WTC11 (cell line): ENCODE measurements around the gene GDNF. TPM values are rescaled to one million over a fixed set of nuclear protein-coding genes. Genes with fewer than 3 reads are reported as not detected.
"Not testable (repeated sequence)": the region's sequence is repeated elsewhere in the genome, so short reads cannot be mapped to it uniquely, and the experiment has no call there.

Experiments
- ATAC-seq: fragments of 200-7000 bp; cut with Tn5 transposase; 2 replicates; pipeline ENCODE4 v1.10.0; 2021; ENCODE audit warnings: mild to moderate bottlenecking, moderate library complexity
- CTCF ChIA-PET: fragments of 300-600 bp; sonication (Branson Sonifier 250); formaldehyde crosslinking; loops from one replicate; lab custom pipeline; 2021; ENCODE audit warnings: antibody characterized with exemption; lab: Charles Lee
- POLR2A ChIA-PET: fragments of 350-600 bp; sonication (Branson Sonifier 250); formaldehyde crosslinking; loops from one replicate; lab custom pipeline; 2021; ENCODE audit warnings: antibody characterized with exemption; lab: Charles Lee
- DNase-seq: peaks from one replicate; pipeline ENCODE4 v3.0.0; 2021; ENCODE audit warnings: low spot score
- H3K27ac Mint-ChIP-seq: 2 replicates; pipeline ENCODE4 v1.8.0; 2021; ENCODE audit warnings: mixed read lengths
- H3K27me3 Mint-ChIP-seq: 2 replicates; pipeline ENCODE4 v1.8.0; 2021; ENCODE audit warnings: low read depth, mild to moderate bottlenecking, moderate library complexity, mixed read lengths
- H3K36me3 Mint-ChIP-seq: 2 replicates; pipeline ENCODE4 v1.8.0; 2021; ENCODE audit warnings: mixed read lengths
- H3K4me1 Mint-ChIP-seq: 2 replicates; pipeline ENCODE4 v1.8.0; 2022; ENCODE audit warnings: mixed read lengths
- H3K4me3 Mint-ChIP-seq: 2 replicates; pipeline ENCODE4 v1.8.0; 2021; ENCODE audit warnings: mild to moderate bottlenecking, moderate library complexity, mixed read lengths
- H3K9me3 Mint-ChIP-seq: 2 replicates; pipeline ENCODE4 v1.8.0; 2021; ENCODE audit warnings: mixed read lengths
- AFF4 ChIP-seq: sonication (generic); formaldehyde crosslinking; IDR thresholded peaks from 2 replicates; pipeline ENCODE4 v1.8.1; 2023; ENCODE audit warnings: mild to moderate bottlenecking, missing genetic modification reagents, borderline replicate concordance
- E2F4 ChIP-seq: sonication (generic); formaldehyde crosslinking; IDR thresholded peaks from 2 replicates; pipeline ENCODE4 v1.8.1; 2022; ENCODE audit warnings: low read depth, mild to moderate bottlenecking, moderate library complexity, missing genetic modification reagents, borderline replicate concordance
- ESRRA ChIP-seq: sonication (generic); formaldehyde crosslinking; IDR thresholded peaks from 2 replicates; pipeline ENCODE4 v1.8.1; 2022; ENCODE audit warnings: mild to moderate bottlenecking, missing genetic modification reagents, borderline replicate concordance
- JAZF1 ChIP-seq: fragments of 250-450 bp; sonication (Bioruptor Pico); IDR thresholded peaks from 2 replicates; pipeline ENCODE4 v1.9.0; 2021; ENCODE audit warnings: moderate library complexity, mild to moderate bottlenecking, inconsistent platforms
- JUN ChIP-seq: sonication (generic); formaldehyde crosslinking; IDR thresholded peaks from 2 replicates; pipeline ENCODE4 v1.8.0; 2023; ENCODE audit warnings: mild to moderate bottlenecking, missing genetic modification reagents
- NFE2L1 ChIP-seq: sonication (generic); formaldehyde crosslinking; IDR thresholded peaks from 2 replicates; pipeline ENCODE4 v1.8.1; 2023; ENCODE audit warnings: missing genetic modification reagents
- RELA ChIP-seq: sonication (generic); formaldehyde crosslinking; IDR thresholded peaks from 2 replicates; pipeline ENCODE4 v1.8.1; 2022; ENCODE audit warnings: missing genetic modification reagents, mild to moderate bottlenecking, borderline replicate concordance
- ZBTB21 ChIP-seq: sonication (generic); formaldehyde crosslinking; IDR thresholded peaks from 2 replicates; pipeline ENCODE4 v1.8.1; 2023; ENCODE audit warnings: mild to moderate bottlenecking, missing genetic modification reagents, borderline replicate concordance
- ZNF219 ChIP-seq: sonication (generic); formaldehyde crosslinking; IDR thresholded peaks from 2 replicates; pipeline ENCODE4 v1.8.0; 2023; ENCODE audit warnings: missing genetic modification reagents, mild to moderate bottlenecking, borderline replicate concordance
- ZNF232 ChIP-seq: sonication (generic); formaldehyde crosslinking; IDR thresholded peaks from 2 replicates; pipeline ENCODE4 v1.8.0; 2022; ENCODE audit warnings: mild to moderate bottlenecking, missing genetic modification reagents
- total RNA-seq: library from RNA; stranded (reverse); gene quantifications from 3 replicates; pipeline ENCODE4 v1.2.3, GENCODE V29; 2021
- TF ChIP-seq, protein P1 (sequence below): sonication (generic); formaldehyde crosslinking; conservative IDR thresholded peaks from 2 replicates; pipeline ENCODE4 v1.8.1; 2023; ENCODE audit warnings: mild to moderate bottlenecking, low read depth, missing genetic modification reagents, moderate library complexity
- TF ChIP-seq, protein P2 (sequence below): sonication (generic); formaldehyde crosslinking; IDR thresholded peaks from 2 replicates; pipeline ENCODE4 v1.8.0; 2022; ENCODE audit warnings: mild to moderate bottlenecking, missing genetic modification reagents
- TF ChIP-seq, protein P3 (sequence below): fragments of 250-450 bp; sonication (Bioruptor Pico); IDR thresholded peaks from 2 replicates; pipeline ENCODE4 v1.9.0; 2021; ENCODE audit warnings: moderate library complexity, mild to moderate bottlenecking, inconsistent platforms, borderline replicate concordance
- TF ChIP-seq, protein P4 (sequence below): sonication (generic); formaldehyde crosslinking; IDR thresholded peaks from 2 replicates; pipeline ENCODE4 v1.8.1; 2023; ENCODE audit warnings: mild to moderate bottlenecking, missing genetic modification reagents

GDNF gene
- total RNA-seq, 1 experiment from 2014 or later = 4.7 TPM

DNA sequence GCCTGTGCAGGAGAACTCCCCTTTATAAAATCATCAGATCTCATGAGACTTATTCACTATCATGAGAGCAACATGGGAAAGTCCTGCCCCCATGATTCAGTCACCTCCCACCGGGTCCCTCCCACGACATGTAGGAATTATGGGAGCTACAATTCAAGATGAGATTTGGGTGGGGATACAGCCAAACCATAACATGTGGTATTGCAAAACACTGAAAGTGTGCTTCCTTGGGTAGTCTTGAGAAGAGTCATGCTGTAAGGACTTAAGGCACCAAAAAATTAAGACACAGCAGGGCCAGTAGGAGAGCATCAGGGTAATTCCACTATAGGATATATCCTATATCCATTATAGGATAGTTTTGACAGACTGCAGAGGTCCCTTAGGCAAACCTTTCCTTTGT, 29.4 kb upstream of the GDNF start (continued):
- TF ChIP-seq, protein P1, sequence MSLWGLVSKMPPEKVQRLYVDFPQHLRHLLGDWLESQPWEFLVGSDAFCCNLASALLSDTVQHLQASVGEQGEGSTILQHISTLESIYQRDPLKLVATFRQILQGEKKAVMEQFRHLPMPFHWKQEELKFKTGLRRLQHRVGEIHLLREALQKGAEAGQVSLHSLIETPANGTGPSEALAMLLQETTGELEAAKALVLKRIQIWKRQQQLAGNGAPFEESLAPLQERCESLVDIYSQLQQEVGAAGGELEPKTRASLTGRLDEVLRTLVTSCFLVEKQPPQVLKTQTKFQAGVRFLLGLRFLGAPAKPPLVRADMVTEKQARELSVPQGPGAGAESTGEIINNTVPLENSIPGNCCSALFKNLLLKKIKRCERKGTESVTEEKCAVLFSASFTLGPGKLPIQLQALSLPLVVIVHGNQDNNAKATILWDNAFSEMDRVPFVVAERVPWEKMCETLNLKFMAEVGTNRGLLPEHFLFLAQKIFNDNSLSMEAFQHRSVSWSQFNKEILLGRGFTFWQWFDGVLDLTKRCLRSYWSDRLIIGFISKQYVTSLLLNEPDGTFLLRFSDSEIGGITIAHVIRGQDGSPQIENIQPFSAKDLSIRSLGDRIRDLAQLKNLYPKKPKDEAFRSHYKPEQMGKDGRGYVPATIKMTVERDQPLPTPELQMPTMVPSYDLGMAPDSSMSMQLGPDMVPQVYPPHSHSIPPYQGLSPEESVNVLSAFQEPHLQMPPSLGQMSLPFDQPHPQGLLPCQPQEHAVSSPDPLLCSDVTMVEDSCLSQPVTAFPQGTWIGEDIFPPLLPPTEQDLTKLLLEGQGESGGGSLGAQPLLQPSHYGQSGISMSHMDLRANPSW = no peak
- no peak for TF ChIP-seq JUN (CRISPR knock-in tag)
- TF ChIP-seq, protein P2, sequence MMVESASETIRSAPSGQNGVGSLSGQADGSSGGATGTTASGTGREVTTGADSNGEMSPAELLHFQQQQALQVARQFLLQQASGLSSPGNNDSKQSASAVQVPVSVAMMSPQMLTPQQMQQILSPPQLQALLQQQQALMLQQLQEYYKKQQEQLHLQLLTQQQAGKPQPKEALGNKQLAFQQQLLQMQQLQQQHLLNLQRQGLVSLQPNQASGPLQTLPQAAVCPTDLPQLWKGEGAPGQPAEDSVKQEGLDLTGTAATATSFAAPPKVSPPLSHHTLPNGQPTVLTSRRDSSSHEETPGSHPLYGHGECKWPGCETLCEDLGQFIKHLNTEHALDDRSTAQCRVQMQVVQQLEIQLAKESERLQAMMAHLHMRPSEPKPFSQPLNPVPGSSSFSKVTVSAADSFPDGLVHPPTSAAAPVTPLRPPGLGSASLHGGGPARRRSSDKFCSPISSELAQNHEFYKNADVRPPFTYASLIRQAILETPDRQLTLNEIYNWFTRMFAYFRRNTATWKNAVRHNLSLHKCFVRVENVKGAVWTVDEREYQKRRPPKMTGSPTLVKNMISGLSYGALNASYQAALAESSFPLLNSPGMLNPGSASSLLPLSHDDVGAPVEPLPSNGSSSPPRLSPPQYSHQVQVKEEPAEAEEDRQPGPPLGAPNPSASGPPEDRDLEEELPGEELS (CRISPR knock-in tag) = no peak
- TF ChIP-seq, protein P3, sequence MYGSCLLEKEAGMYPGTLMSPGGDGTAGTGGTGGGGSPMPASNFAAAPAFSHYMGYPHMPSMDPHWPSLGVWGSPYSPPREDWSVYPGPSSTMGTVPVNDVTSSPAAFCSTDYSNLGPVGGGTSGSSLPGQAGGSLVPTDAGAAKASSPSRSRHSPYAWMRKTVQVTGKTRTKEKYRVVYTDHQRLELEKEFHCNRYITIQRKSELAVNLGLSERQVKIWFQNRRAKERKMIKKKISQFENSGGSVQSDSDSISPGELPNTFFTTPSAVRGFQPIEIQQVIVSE (CRISPR knock-in tag) = no peak
- no peak for TF ChIP-seq ZNF232 (CRISPR knock-in tag)
- no peak for TF ChIP-seq JAZF1 (CRISPR knock-in tag)
- TF ChIP-seq ZBTB21 (CRISPR knock-in tag) = no peak

DNA sequence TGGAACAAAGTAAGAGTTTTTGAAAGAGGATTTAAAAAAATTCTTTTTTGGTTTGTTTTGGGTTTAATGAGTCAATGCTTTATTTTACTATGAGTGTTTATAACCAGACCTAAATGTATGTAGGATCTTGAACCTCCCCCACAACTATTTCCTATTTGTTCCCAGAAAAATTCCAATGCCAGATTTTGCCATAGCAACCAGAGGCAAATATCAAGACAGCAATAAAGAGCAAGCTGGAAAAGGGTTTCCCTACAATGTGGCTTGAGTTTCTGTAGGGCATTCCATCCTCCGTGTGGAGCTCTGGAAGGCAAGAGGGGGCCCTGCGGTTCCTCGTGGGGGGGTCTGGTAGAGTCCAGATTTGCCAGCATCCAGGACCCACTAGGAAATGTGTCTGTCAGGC, 27.8 kb upstream of the GDNF start:
- CTCF ChIA-PET = no interaction called here
- DNase-seq (no peak), ATAC-seq (no peak)
- no peaks in the 10 kb centered on the region; the same call in 1 of the 2 replicates for H3K27me3 Mint-ChIP-seq
- no peaks in the 10 kb centered on the region for H3K4me1 Mint-ChIP-seq
- H3K27ac Mint-ChIP-seq = no peak overlapping the region
- peaks cover 11% of the 10 kb centered on the region for H3K36me3 Mint-ChIP-seq
- POLR2A ChIA-PET = no interaction called here
- H3K9me3 Mint-ChIP-seq = peaks cover 9% of the 10 kb centered on the region
- H3K4me3 Mint-ChIP-seq = no peak overlapping the region
- TF ChIP-seq NFE2L1 (CRISPR knock-in tag) (no peak), AFF4 (CRISPR knock-in tag) (no peak), E2F4 (no peak), ESRRA (no peak), ZNF219 (CRISPR knock-in tag) (no peak), RELA (CRISPR knock-in tag) (no peak)
- TF ChIP-seq, protein P4, sequence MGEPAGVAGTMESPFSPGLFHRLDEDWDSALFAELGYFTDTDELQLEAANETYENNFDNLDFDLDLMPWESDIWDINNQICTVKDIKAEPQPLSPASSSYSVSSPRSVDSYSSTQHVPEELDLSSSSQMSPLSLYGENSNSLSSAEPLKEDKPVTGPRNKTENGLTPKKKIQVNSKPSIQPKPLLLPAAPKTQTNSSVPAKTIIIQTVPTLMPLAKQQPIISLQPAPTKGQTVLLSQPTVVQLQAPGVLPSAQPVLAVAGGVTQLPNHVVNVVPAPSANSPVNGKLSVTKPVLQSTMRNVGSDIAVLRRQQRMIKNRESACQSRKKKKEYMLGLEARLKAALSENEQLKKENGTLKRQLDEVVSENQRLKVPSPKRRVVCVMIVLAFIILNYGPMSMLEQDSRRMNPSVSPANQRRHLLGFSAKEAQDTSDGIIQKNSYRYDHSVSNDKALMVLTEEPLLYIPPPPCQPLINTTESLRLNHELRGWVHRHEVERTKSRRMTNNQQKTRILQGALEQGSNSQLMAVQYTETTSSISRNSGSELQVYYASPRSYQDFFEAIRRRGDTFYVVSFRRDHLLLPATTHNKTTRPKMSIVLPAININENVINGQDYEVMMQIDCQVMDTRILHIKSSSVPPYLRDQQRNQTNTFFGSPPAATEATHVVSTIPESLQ = no peak
- TF ChIP-seq, protein P1 = no peak
- TF ChIP-seq, protein P3 (CRISPR knock-in tag) = no peak

- ATAC-seq, H3K4me3 Mint-ChIP-seq, POLR2A ChIA-PET, H3K4me1 Mint-ChIP-seq, DNase-seq, H3K9me3 Mint-ChIP-seq, H3K27ac Mint-ChIP-seq, H3K27me3 Mint-ChIP-seq, CTCF ChIA-PET: not testable (repeated sequence)
- peaks cover 11% of the 10 kb centered on the region for H3K36me3 Mint-ChIP-seq
Observed at GRCh38 chr5:37862907-37863306, 23.1 kb upstream of the GDNF start.
